Parathyroid adenoma (tissue), 2 donors: ENCODE data around the gene MARCOL.

ENCODE experiments used
- H2AFZ ChIP-seq: fragments of 300-600 bp; sonication (generic); one replicate; pipeline ENCODE4 v1.7.0; 2017; ENCODE audit warnings: antibody characterized with exemption, mild to moderate bottlenecking
- H3K27ac ChIP-seq: fragments of 300-600 bp; sonication (generic); one replicate; pipeline ENCODE4 v1.7.0; 2017
- H3K27me3 ChIP-seq: fragments of 300-600 bp; sonication (generic); one replicate; pipeline ENCODE4 v1.7.0; 2017; ENCODE audit warnings: low read length; ENCODE audit not compliant: control insufficient read depth, insufficient read depth
- H3K36me3 ChIP-seq: fragments of 300-600 bp; sonication (generic); one replicate; pipeline ENCODE4 v1.7.0; 2017; ENCODE audit warnings: low read length; ENCODE audit not compliant: control insufficient read depth, insufficient read depth
- H3K4me1 ChIP-seq: fragments of 300-600 bp; sonication (generic); one replicate; pipeline ENCODE4 v1.7.0; 2017; ENCODE audit warnings: control low read depth
- H3K4me2 ChIP-seq: fragments of 300-600 bp; sonication (generic); one replicate; pipeline ENCODE4 v1.7.0; 2017; ENCODE audit warnings: low read length
- H3K4me3 ChIP-seq: fragments of 300-600 bp; sonication (generic); one replicate; pipeline ENCODE4 v1.7.0; 2017; ENCODE audit warnings: low read depth, low read length
- H3K79me2 ChIP-seq: fragments of 300-600 bp; sonication (generic); one replicate; pipeline ENCODE4 v1.7.0; 2017; ENCODE audit warnings: control low read depth
- H3K9ac ChIP-seq: fragments of 300-600 bp; sonication (generic); one replicate; pipeline ENCODE4 v1.7.0; 2017; ENCODE audit warnings: mild to moderate bottlenecking
- H3K9me3 ChIP-seq: fragments of 300-600 bp; sonication (generic); one replicate; pipeline ENCODE4 v1.7.0; 2017; ENCODE audit warnings: low read length; ENCODE audit not compliant: control insufficient read depth
- CTCF ChIP-seq: fragments of 300-600 bp; sonication (generic); IDR thresholded peaks from one replicate; pipeline ENCODE4 v1.7.0; 2017; ENCODE audit warnings: antibody characterized with exemption, mild to moderate bottlenecking
- donor health status: primary hyperparathyroidism.

The MARCOL gene

GRCh38 chr5:148202531-148203203 is 35.7 kb upstream of the MARCOL start, which contains the start of gene SPINK6:
TSS of gene SPINK6 (plus strand) at chr5:148203042. CDS start at chr5:148203097, 55 bp downstream.
- Histone ChIP-seq H3K4me1 (no peaks in the 10 kb centered on the region), H3K27me3 (no peaks in the 10 kb centered on the region), H2AFZ (no peak within 1 kb of the TSS), H3K9ac (no peak within 1 kb of the TSS), H3K79me2 (no peaks in the 10 kb centered on the region), H3K36me3 (no peaks in the 10 kb centered on the region), H3K4me2 (no peak within 1 kb of the TSS), H3K4me3 (no peak within 1 kb of the TSS), H3K9me3 (no peaks in the 10 kb centered on the region), H3K27ac (no peak within 1 kb of the TSS)
- no peak for TF ChIP-seq CTCF

GRCh38 chr5:148205044-148205806 is 33.1 kb upstream of the MARCOL start:
- no peak overlapping the region for H2AFZ ChIP-seq
- H3K36me3 ChIP-seq, result no peaks in the 10 kb centered on the region
- no peak overlapping the region for H3K9ac ChIP-seq
- H3K9me3 ChIP-seq, result no peaks in the 10 kb centered on the region
- no peaks in the 10 kb centered on the region for H3K79me2 ChIP-seq
- no peaks in the 10 kb centered on the region for H3K27me3 ChIP-seq
- no peak for TF ChIP-seq CTCF
- H3K4me1 ChIP-seq, result no peaks in the 10 kb centered on the region
- no peak overlapping the region for H3K4me3 ChIP-seq
- H3K4me2 ChIP-seq, result no peak overlapping the region
- H3K27ac ChIP-seq, result no peak overlapping the region

GRCh38 chr5:148205865-148206264 is 32.5 kb upstream of the MARCOL start:
- Histone ChIP-seq H3K4me2 (no peak overlapping the region), H3K27me3 (no peaks in the 10 kb centered on the region), H3K79me2 (no peaks in the 10 kb centered on the region), H2AFZ (no peak overlapping the region), H3K9ac (no peak overlapping the region), H3K4me1 (no peaks in the 10 kb centered on the region), H3K27ac (no peak overlapping the region), H3K4me3 (no peak overlapping the region), H3K36me3 (no peaks in the 10 kb centered on the region), H3K9me3 (no peaks in the 10 kb centered on the region)
- no peak for TF ChIP-seq CTCF

GRCh38 chr5:148206620-148207019 is 31.7 kb upstream of the MARCOL start:
- no peak for TF ChIP-seq CTCF
- Histone ChIP-seq H3K4me3 (no peak overlapping the region), H3K27me3 (no peaks in the 10 kb centered on the region), H3K79me2 (no peaks in the 10 kb centered on the region), H3K36me3 (no peaks in the 10 kb centered on the region), H3K9ac (no peak overlapping the region), H3K4me2 (no peak overlapping the region), H3K27ac (no peak overlapping the region), H3K9me3 (no peaks in the 10 kb centered on the region), H2AFZ (no peak overlapping the region), H3K4me1 (no peaks in the 10 kb centered on the region)
